ENCODE results near the gene RRAD. TPM values are rescaled to one million over a fixed set of nuclear protein-coding genes. Genes with fewer than 3 reads are reported as not detected.

The RRAD gene
- total RNA-seq, 3 donors from 2014 or later: 0.15 to 0.50 (median 0.38) TPM

DNA sequence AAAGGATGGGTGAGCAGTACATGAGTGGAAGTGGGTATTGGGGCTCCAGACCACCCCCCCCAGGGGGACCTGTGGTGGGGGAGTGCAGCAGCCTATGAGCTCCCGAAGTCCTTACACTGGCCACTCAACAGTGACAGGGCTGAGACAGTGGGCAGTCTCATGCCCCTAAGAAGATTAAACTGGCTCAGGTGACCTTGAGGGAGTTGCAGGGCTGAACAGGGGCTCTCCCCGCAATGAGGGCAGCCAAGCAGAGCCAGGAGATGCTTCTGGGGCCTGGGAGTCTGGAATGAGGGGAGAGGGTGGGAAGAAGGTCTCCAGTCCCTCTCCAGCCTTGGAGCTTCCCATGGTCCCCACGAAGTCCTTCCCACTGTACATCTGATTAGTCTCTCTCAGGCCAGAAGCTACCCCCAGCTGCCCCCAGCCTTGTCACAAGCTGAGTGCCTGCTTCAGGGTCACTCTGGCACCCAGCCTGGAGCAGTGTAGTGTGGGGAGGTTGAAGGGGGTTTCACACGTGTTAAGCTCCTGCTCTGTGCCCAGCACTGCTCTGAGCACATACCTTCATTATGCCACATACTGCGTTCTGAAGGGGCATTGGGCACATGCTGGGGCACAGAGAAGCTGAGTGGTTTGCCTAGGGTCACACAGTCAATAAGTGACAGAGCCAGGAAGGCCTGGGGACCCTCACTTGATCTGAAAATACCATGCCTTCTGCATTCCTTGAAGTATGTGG is 5.6 kb downstream of the RRAD start:
- Mint-ChIP-seq H3K27me3 (ENCODE audit: low read depth) (peaks cover 24% of the 10 kb centered on the region), H3K4me1 (ENCODE audit: low read depth) (no peaks in the 10 kb centered on the region), H3K4me3 (no peak overlapping the region), H3K36me3 (ENCODE audit: insufficient read depth) (no peaks in the 10 kb centered on the region), H3K9me3 (no peaks in the 10 kb centered on the region)
- no peak for ATAC-seq
- no peak for DNase-seq

DNA sequence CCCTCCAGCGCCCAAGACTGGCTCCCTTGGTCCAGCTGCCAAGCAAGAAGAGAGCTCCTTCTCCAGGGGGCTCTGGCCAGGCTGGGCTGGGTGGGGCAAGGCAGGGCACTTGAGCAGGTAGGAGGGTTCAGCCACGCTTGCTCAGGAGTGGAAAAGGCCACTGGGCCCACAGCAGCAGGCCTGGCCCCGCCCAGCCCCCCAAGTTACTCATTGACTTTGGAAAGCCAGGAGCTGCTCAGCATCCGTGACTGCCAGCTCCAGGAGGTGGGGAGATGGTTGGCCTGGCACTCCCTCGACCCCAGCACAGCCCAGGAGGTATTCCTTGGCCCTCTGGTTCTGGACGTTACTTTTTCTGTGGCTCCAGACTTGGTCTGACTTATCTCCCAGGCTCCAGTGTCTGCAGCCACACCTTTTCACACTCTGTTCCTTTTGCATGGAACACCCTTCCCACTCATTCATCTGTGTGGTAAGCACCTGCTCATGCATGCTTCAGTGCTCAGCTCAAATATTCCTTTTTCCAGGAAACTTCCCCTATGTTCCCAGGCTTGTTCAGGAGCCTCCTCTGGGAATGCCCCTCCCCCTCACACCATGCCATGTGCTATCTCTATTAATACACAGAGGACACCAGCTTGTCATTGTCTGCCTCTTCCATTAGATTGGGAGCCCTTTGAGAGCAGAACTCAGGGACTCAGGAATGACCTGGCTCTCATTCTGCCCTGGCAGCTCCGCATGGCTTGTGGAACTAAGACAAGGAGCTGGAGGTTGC is 6.3 kb downstream of the RRAD start, which contains the start of gene CDH16:
CDH16 (minus strand) TSS at position 83 of the 766 bp plus-strand sequence. CDS start 820 bp downstream, outside the sequence.
- ATAC-seq (no peak), DNase-seq (no peak)
- no peak within 1 kb of the TSS for H3K4me3 Mint-ChIP-seq
- H3K36me3 Mint-ChIP-seq (ENCODE audit: insufficient read depth): no peaks in the 10 kb centered on the region
- H3K9me3 Mint-ChIP-seq: no peaks in the 10 kb centered on the region
- no peaks in the 10 kb centered on the region for H3K4me1 Mint-ChIP-seq (ENCODE audit: low read depth)
- peaks cover 19% of the 10 kb centered on the region for H3K27me3 Mint-ChIP-seq (ENCODE audit: low read depth)

DNA sequence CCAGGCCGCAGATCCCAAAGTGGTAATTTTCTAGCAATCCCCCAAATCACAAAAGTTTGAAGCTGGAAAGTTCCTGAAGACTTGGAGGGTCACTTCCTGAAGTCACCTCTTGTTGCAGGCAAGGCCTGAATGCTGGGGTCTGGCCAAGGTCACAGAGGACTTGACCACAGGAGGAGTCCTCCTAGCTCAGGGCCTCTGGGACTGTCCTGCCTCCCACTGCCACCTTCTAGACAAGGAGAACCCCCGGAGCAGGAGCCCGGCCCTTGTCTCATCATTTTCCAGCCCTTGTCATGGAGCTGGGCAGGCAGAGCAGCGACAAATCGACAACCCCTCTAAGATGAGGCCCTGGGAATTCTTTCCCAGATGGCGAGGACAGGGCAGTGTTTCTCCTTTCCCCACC is 7.0 kb downstream of the RRAD start:
- no peaks in the 10 kb centered on the region for H3K4me1 Mint-ChIP-seq (ENCODE audit: low read depth)
- no peak overlapping the region for H3K4me3 Mint-ChIP-seq
- DNase-seq (no peak), ATAC-seq (no peak)
- H3K9me3 Mint-ChIP-seq: no peaks in the 10 kb centered on the region
- H3K36me3 Mint-ChIP-seq (ENCODE audit: insufficient read depth): no peaks in the 10 kb centered on the region
- peaks cover 13% of the 10 kb centered on the region for H3K27me3 Mint-ChIP-seq (ENCODE audit: low read depth)

DNA sequence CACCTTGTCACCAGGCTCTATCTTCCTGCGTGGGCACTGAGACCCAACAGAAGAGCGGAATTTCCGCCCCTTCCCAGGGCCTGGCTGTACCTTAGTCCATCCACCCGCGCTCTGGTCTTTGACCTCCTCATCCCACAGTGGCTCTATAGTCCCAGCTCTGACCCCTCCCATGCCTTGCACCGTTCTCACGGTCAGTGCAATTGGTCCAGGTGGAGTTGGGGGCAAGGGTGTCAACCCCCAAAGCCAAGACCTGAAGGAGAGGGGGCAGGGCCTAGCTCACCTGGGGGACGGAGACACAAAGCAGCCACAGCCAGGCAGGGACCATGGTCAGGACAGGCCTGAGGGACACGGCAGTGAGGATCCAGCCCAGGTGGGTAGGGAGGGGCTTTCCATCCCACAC is 7.6 kb downstream of the RRAD start:
- H3K4me3 Mint-ChIP-seq: no peak overlapping the region
- DNase-seq (no peak), ATAC-seq (no peak)
- H3K27me3 Mint-ChIP-seq (ENCODE audit: low read depth): peaks cover 8% of the 10 kb centered on the region
- H3K36me3 Mint-ChIP-seq (ENCODE audit: insufficient read depth): no peaks in the 10 kb centered on the region
- H3K4me1 Mint-ChIP-seq (ENCODE audit: low read depth): no peaks in the 10 kb centered on the region
- H3K9me3 Mint-ChIP-seq: no peaks in the 10 kb centered on the region

DNA sequence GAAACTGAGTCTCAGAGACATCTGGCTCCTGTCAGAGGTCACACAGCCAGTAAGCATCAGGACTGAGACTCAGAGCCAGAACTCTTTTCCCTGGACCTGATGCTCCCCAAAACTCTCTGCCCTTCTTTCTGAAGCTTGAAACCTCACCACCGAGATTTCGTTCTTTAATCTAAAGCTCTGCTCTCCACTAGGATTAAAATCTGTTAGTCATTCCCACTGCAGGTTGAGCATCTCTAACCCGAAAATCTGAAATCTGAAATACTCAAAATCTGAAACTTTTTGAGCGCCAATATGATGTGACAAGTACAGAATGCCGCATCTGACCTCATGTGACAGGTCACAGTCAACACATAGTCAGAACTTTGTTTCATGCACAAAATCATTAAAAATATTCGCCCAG is 8.8 kb downstream of the RRAD start:
- ATAC-seq (no peak), DNase-seq (no peak)
- H3K27me3 Mint-ChIP-seq (ENCODE audit: low read depth): peaks cover 4% of the 10 kb centered on the region
- no peaks in the 10 kb centered on the region for H3K36me3 Mint-ChIP-seq (ENCODE audit: insufficient read depth)
- H3K9me3 Mint-ChIP-seq: no peaks in the 10 kb centered on the region
- no peaks in the 10 kb centered on the region for H3K4me1 Mint-ChIP-seq (ENCODE audit: low read depth)
- H3K4me3 Mint-ChIP-seq: no peak overlapping the region

DNA sequence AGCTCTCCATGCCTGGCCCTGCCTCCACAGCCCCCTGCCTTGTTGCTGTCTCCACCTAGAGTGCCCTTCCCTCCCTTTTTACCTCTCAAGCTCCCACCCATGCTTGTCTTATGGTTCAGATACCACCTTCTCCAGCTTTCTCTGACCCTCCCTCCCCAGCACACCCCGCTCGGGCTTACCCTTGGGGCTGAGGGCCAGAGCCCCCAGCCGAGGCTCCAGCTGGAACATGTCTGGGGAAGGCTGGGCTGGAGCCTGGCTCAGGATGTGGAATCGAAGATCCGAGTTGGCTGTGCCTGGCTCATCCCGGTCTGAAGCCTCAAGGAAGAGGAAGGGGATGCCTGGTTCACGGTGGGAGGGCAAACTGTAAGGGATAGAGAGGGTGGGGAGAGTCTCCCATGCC is 10.3 kb downstream of the RRAD start:
- no peak overlapping the region for H3K4me3 Mint-ChIP-seq
- no peaks in the 10 kb centered on the region for H3K27me3 Mint-ChIP-seq (ENCODE audit: low read depth)
- no peaks in the 10 kb centered on the region for H3K9me3 Mint-ChIP-seq
- ATAC-seq (no peak), DNase-seq (no peak)
- H3K4me1 Mint-ChIP-seq (ENCODE audit: low read depth): no peaks in the 10 kb centered on the region
- no peaks in the 10 kb centered on the region for H3K36me3 Mint-ChIP-seq (ENCODE audit: insufficient read depth)

DNA sequence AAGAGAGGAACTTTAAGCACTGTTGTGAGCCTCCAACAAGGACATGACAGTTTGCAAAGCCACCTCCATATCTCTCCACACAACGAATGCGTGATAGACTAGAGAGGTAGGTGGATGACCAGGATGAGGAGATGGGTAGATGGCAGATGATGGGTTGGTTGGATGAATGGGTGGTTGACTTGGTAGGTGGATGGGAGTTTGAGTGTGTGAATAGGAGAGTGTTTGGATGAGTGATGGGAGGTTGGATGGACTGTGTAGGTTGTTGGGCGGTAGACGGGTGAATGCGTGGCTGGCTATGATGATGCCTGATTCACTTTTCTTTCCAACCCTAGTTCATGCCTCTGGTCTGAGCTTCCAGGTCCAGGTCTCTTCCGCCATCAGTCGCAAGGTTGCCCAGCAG is 10.8 kb downstream of the RRAD start:
- no peak for ATAC-seq
- no peaks in the 10 kb centered on the region for H3K9me3 Mint-ChIP-seq
- H3K4me3 Mint-ChIP-seq: no peak overlapping the region
- no peaks in the 10 kb centered on the region for H3K4me1 Mint-ChIP-seq (ENCODE audit: low read depth)
- no peaks in the 10 kb centered on the region for H3K36me3 Mint-ChIP-seq (ENCODE audit: insufficient read depth)
- no peaks in the 10 kb centered on the region for H3K27me3 Mint-ChIP-seq (ENCODE audit: low read depth)
- no peak for DNase-seq

DNA sequence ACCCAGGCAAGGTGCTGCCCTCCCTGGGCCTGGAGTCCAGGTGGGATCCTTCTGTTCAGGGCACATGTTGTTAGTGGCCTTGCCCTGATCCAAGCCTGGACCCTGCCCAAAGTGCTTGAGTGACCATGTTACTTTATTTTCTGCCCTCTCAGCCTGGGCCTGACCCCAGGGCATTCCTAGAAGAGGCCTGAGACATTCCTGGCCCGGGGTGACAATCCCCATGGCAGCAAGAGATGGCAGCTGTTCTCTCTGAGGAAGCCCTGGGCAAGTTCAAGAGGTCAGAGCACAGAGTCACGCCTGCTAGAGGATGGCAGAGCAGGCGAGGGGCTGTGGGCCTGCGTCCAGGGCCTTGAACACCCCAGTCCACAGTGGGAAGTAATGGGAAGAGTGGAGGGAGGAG is 11.6 kb downstream of the RRAD start:
- Mint-ChIP-seq H3K4me1 (ENCODE audit: low read depth) (no peaks in the 10 kb centered on the region), H3K36me3 (ENCODE audit: insufficient read depth) (no peaks in the 10 kb centered on the region), H3K27me3 (ENCODE audit: low read depth) (no peaks in the 10 kb centered on the region), H3K4me3 (no peak overlapping the region), H3K9me3 (no peaks in the 10 kb centered on the region)
- DNase-seq (no peak), ATAC-seq (no peak)

DNA sequence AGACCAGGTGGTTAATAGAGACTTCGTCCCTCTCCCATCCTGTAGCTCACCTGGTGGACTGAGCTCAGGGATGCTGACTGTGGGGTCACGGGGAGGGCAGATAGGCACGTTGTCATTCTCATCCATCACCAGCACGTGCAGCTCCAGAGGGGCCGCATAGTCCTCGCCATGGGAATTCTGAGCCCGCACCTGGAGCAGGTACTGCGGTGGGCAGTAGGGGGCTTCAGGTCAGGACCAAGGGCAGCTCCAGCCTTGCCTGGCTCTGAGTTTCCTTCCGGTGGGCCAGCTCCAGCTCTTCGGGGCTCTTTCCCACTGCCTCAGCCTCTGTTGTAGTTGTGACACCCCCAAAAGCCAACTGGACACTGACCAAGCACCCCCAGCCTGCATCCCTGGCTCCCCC is 12.3 kb downstream of the RRAD start:
- H3K9me3 Mint-ChIP-seq: no peaks in the 10 kb centered on the region
- no peak overlapping the region for H3K4me3 Mint-ChIP-seq
- ATAC-seq: no peak
- H3K27me3 Mint-ChIP-seq (ENCODE audit: low read depth): no peaks in the 10 kb centered on the region
- H3K4me1 Mint-ChIP-seq (ENCODE audit: low read depth): no peaks in the 10 kb centered on the region
- no peak for DNase-seq
- H3K36me3 Mint-ChIP-seq (ENCODE audit: insufficient read depth): no peaks in the 10 kb centered on the region

DNA sequence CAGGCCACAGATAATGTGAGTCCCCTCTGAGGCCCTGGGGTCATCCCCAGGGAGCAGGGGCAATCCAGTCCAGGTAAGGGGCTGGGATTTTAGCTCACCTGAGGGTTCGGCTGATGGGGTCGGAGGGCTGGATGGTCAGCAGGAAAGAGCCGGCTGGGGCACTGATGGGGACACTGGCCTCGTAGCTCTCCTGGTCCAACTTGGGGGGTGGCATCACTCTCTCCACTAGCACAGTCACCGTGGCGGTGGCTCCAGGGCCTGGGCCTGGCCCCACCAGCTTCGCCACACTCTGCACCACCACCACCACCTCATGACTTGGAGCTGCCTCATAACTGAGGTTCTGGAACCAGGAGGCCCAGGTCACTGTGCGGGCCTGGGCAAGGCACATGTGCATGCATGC is 13.5 kb downstream of the RRAD start:
- ATAC-seq (no peak), DNase-seq (no peak)
- H3K36me3 Mint-ChIP-seq (ENCODE audit: insufficient read depth): no peaks in the 10 kb centered on the region
- H3K4me1 Mint-ChIP-seq (ENCODE audit: low read depth): no peaks in the 10 kb centered on the region
- no peaks in the 10 kb centered on the region for H3K9me3 Mint-ChIP-seq
- no peaks in the 10 kb centered on the region for H3K27me3 Mint-ChIP-seq (ENCODE audit: low read depth)
- no peak overlapping the region for H3K4me3 Mint-ChIP-seq

DNA sequence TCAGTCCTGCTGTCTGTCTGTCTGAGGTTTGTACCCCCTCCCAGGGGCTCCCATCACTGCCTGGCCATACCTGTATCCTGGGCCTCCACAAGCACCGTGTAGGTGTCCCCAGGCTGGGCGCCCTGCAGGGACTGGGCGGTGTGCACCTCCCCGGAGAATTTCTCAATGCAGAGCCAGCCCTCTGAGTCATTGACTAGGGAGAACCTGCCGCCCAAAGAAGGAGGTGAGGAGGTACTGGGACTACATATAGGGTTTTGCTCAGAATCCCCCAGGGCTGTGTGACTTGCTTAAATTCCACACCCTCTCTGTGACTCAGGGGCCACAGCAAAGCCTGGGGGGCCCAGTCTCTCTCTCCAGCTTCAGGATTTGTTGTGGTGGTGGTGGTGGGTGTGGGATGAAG is 14.2 kb downstream of the RRAD start:
- peak in 1 of 2 donors; percentile 5 for ATAC-seq
- Mint-ChIP-seq H3K9me3 (no peaks in the 10 kb centered on the region), H3K4me1 (ENCODE audit: low read depth) (peaks cover 4% of the 10 kb centered on the region), H3K27me3 (ENCODE audit: low read depth) (no peaks in the 10 kb centered on the region), H3K36me3 (ENCODE audit: insufficient read depth) (no peaks in the 10 kb centered on the region), H3K4me3 (no peak overlapping the region)
- DNase-seq: no peak

DNA sequence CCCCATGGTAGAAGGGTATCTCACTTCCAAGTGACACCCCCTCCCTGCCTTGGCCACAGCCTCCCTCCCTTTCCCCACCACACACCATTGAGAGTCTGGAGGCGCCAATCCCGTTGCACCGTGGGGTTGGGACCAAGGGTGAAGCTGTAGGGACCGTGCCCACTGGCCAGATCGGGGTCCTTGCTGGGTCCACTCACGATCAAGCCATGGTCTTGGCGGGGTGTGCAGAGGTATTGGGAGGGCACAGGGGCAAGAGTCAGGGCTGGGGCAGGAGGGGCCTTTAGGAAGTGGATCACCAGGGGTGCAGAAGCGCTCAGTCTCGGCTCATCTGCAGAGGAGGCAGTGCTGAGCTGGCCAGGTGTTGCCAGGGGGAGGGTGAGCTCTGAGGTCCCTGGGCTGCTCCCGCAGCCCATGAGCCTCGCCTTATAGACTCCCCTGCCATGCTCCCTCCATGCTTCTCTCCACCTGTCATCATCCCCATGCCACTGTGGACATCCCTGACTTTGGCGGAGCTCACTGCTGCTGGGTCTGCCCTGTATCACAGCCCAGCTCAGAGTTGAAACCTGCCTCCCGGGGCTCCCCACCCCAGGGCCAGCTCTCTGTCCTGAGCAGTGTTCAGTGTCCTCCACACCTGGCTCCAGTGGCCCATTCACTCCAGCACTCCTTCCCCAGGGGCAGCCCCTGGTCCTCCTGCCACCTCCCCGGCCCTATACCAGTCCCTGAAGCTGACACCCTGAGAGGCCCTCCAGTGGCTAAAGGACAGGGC is 15.0 kb downstream of the RRAD start:
- DNase-seq: no peak
- Mint-ChIP-seq H3K27me3 (ENCODE audit: low read depth) (no peaks in the 10 kb centered on the region), H3K36me3 (ENCODE audit: insufficient read depth) (no peaks in the 10 kb centered on the region), H3K4me1 (ENCODE audit: low read depth) (peaks cover 8% of the 10 kb centered on the region), H3K4me3 (no peak overlapping the region), H3K9me3 (no peaks in the 10 kb centered on the region)
- no peak for ATAC-seq

DNA sequence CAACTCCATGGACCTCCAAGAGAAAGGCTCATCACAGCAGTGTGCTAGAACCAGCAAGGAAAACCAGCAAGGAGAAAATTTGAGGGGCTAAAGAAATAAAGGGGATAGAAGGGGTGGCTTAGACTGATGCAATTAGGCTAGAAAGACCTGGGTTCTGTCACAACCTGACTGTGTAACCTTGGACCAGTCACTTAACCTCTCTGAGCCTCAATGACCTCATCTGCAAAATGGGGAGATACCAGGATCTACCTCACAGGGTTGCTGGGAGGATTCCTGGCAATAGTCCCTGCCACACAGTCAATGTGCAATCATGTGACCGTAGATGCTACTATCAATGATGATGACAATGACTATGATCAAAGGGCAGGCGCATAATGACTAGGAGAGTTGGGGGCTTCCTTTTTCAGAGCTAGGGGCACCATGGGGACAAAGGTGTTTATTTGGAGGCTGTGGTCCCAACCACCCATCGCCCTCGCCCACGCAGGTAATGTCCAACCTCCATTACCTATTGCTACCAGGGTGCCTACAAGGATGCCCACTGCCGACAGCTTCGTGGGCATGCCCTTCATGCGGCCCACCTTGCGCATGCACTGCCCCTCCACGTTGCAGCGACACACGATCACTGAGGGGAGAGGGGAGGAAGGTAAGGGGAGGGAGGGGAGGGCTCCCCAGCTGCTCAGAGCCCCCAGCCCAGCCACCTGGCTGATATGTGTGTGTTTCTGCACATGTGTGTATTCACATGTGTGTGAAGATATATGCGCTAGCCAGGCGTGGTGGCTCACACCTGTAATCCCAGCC is 16.4 kb downstream of the RRAD start:
- H3K27me3 Mint-ChIP-seq (ENCODE audit: low read depth): no peaks in the 10 kb centered on the region
- no peaks in the 10 kb centered on the region for H3K9me3 Mint-ChIP-seq
- H3K4me3 Mint-ChIP-seq: no peak overlapping the region
- no peaks in the 10 kb centered on the region for H3K36me3 Mint-ChIP-seq (ENCODE audit: insufficient read depth)
- ATAC-seq (no peak), DNase-seq (no peak)
- H3K4me1 Mint-ChIP-seq (ENCODE audit: low read depth): peaks cover 8% of the 10 kb centered on the region

DNA sequence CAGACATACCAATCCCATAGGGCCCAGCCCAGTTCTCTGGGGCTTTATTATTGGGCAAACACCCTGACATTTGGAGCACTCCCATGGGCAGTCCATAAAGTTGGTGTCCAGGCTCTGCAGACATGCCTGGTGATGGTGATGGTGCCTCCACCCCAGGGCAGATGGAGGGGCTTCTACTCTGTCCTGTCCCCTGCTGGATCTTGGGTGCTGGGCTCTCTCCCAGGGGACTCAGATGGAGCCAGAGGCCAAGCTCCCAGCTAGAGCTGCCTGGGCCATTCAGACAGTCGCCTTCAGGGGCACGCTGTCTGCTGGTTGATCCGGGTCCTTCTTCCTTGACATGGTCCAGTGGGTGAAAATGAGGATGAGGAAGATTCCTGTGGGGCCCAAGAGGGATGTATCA is 17.2 kb downstream of the RRAD start:
- DNase-seq (no peak), ATAC-seq (no peak)
- Mint-ChIP-seq H3K4me3 (no peak overlapping the region), H3K27me3 (ENCODE audit: low read depth) (no peaks in the 10 kb centered on the region), H3K36me3 (ENCODE audit: insufficient read depth) (no peaks in the 10 kb centered on the region), H3K9me3 (no peaks in the 10 kb centered on the region), H3K4me1 (ENCODE audit: low read depth) (peaks cover 8% of the 10 kb centered on the region)

Measured in activated T-cell treated with anti-CD3 and anti-CD28 coated beads, Interleukin-2, amount 50 U/mL, for 4 hours (primary cell).